Measurements from ENCODE around the gene CAD.

CAD gene

GRCh38 chr2:27245626-27246025 lies 28.5 kb downstream of the CAD start:
- Histone ChIP-seq H3K9ac (ENCODE audit: low read length) (no peak overlapping the region), H3K4me1 (ENCODE audit: control insufficient read depth, insufficient read depth, low read length) (peaks cover 4% of the 10 kb centered on the region), H3K36me3 (ENCODE audit: control insufficient read depth, insufficient read depth, low read length) (peaks cover 46% of the 10 kb centered on the region), H3K9me3 (ENCODE audit: control insufficient read depth, insufficient read depth, low read depth, low read length) (no peaks in the 10 kb centered on the region), H3K27me3 (ENCODE audit: control insufficient read depth, insufficient read depth, low read length) (no peaks in the 10 kb centered on the region), H3K27ac (ENCODE audit: low read depth, low read length) (no peak overlapping the region), H3K4me3 (ENCODE audit: low read depth, low read length) (no peak overlapping the region)

GRCh38 chr2:27247893-27248292 lies 30.7 kb downstream of the CAD start:
- Histone ChIP-seq H3K4me1 (ENCODE audit: control insufficient read depth, insufficient read depth, low read length) (peaks cover 9% of the 10 kb centered on the region), H3K27ac (ENCODE audit: low read depth, low read length) (no peak overlapping the region), H3K27me3 (ENCODE audit: control insufficient read depth, insufficient read depth, low read length) (peaks cover 5% of the 10 kb centered on the region), H3K9me3 (ENCODE audit: control insufficient read depth, insufficient read depth, low read depth, low read length) (no peaks in the 10 kb centered on the region), H3K4me3 (ENCODE audit: low read depth, low read length) (no peak overlapping the region), H3K36me3 (ENCODE audit: control insufficient read depth, insufficient read depth, low read length) (peaks cover 23% of the 10 kb centered on the region), H3K9ac (ENCODE audit: low read length) (no peak overlapping the region)

- H3K27ac ChIP-seq (ENCODE audit: low read depth, low read length), result no peak overlapping the region
- peaks cover 5% of the 10 kb centered on the region for H3K27me3 ChIP-seq (ENCODE audit: control insufficient read depth, insufficient read depth, low read length)
- no peak overlapping the region for H3K9ac ChIP-seq (ENCODE audit: low read length)
- H3K9me3 ChIP-seq (ENCODE audit: control insufficient read depth, insufficient read depth, low read depth, low read length), result no peaks in the 10 kb centered on the region
- H3K36me3 ChIP-seq (ENCODE audit: control insufficient read depth, insufficient read depth, low read length), result peaks cover 9% of the 10 kb centered on the region
- peaks cover 9% of the 10 kb centered on the region for H3K4me1 ChIP-seq (ENCODE audit: control insufficient read depth, insufficient read depth, low read length)
- H3K4me3 ChIP-seq (ENCODE audit: low read depth, low read length), result no peak overlapping the region
Measured at GRCh38 chr2:27249159-27249890, 32.2 kb downstream of the CAD start.

- no peaks in the 10 kb centered on the region for H3K9me3 ChIP-seq (ENCODE audit: control insufficient read depth, insufficient read depth, low read depth, low read length)
- H3K9ac ChIP-seq (ENCODE audit: low read length), result peak overlapping the region; percentile 29
- H3K36me3 ChIP-seq (ENCODE audit: control insufficient read depth, insufficient read depth, low read length), result peaks cover 3% of the 10 kb centered on the region; the same call in 1 of the 2 replicates
- peak overlapping the region; percentile 37 for H3K4me3 ChIP-seq (ENCODE audit: low read depth, low read length)
- no peak overlapping the region for H3K27ac ChIP-seq (ENCODE audit: low read depth, low read length)
- H3K4me1 ChIP-seq (ENCODE audit: control insufficient read depth, insufficient read depth, low read length), result peaks cover 9% of the 10 kb centered on the region
- peaks cover 5% of the 10 kb centered on the region for H3K27me3 ChIP-seq (ENCODE audit: control insufficient read depth, insufficient read depth, low read length)
Measured at GRCh38 chr2:27249891-27250651, 32.9 kb downstream of the CAD start.

DNA sequence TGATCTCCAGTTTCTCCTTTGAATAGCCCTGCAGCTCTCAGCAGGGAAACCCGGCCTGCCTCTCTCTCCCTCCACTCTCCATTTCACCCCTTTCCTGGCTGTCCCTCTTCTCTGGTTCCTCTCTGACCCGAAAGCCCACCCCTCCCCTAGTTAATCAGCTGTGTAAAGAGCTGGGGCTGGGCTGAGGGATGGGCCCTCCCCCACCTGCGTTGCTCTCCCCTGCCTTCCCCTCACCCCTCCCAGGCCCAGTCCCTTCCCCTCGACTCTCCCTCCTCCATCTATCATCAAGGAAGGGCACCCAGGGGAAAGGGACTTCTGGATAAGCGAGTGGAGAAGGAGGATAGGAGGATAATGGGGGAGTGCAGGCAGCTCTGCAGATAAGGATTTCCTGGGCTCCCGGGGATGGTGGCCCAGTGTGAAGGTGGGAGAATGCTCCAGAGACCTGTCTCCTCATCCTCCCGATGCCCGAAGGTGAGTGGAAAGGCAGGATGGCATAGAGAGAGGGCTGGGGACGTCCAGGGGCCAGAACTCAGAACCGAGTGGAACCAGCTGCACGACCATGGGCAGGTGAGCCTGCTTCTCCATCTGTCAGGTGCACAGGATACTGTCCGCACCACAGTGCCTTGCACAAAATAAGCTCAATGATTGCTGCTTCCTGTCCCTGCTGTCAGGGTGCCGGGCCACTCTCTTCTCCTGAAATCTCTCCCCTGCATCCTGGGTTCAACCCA lies 33.6 kb downstream of the CAD start:
- H3K9me3 ChIP-seq (ENCODE audit: control insufficient read depth, insufficient read depth, low read depth, low read length), result no peaks in the 10 kb centered on the region
- peak overlapping the region; percentile 37 for H3K4me3 ChIP-seq (ENCODE audit: low read depth, low read length)
- H3K4me1 ChIP-seq (ENCODE audit: control insufficient read depth, insufficient read depth, low read length), result peaks cover 9% of the 10 kb centered on the region
- H3K27ac ChIP-seq (ENCODE audit: low read depth, low read length), result no peak overlapping the region
- no peaks in the 10 kb centered on the region for H3K36me3 ChIP-seq (ENCODE audit: control insufficient read depth, insufficient read depth, low read length)
- peak overlapping the region; percentile 29 for H3K9ac ChIP-seq (ENCODE audit: low read length)
- H3K27me3 ChIP-seq (ENCODE audit: control insufficient read depth, insufficient read depth, low read length), result peaks cover 5% of the 10 kb centered on the region

DNA sequence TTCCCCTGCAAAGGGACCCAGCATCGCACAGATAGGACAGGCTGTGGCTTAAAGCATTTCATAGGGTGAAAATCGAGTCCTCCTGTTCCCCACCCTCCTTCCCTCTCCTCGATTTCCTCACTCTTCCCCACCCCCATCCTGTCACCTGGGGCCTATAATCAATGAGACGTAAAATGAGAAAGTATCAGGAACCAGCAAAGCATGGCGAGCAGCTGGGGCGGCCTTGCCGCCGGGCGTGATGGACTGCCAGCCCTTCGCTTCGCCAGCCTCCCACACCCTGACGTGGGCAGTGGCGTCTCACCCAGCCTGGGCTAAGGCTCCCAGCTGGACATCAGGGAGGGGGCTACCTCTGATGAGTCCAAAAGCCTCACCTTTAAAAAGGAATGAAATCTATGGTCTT lies 34.6 kb downstream of the CAD start:
- H3K27ac ChIP-seq (ENCODE audit: low read depth, low read length), result no peak overlapping the region
- no peak overlapping the region for H3K9ac ChIP-seq (ENCODE audit: low read length)
- peaks cover 12% of the 10 kb centered on the region for H3K27me3 ChIP-seq (ENCODE audit: control insufficient read depth, insufficient read depth, low read length)
- H3K4me1 ChIP-seq (ENCODE audit: control insufficient read depth, insufficient read depth, low read length), result peaks cover 9% of the 10 kb centered on the region
- no peaks in the 10 kb centered on the region for H3K36me3 ChIP-seq (ENCODE audit: control insufficient read depth, insufficient read depth, low read length)
- no peak overlapping the region for H3K4me3 ChIP-seq (ENCODE audit: low read depth, low read length)
- no peaks in the 10 kb centered on the region for H3K9me3 ChIP-seq (ENCODE audit: control insufficient read depth, insufficient read depth, low read depth, low read length)

DNA sequence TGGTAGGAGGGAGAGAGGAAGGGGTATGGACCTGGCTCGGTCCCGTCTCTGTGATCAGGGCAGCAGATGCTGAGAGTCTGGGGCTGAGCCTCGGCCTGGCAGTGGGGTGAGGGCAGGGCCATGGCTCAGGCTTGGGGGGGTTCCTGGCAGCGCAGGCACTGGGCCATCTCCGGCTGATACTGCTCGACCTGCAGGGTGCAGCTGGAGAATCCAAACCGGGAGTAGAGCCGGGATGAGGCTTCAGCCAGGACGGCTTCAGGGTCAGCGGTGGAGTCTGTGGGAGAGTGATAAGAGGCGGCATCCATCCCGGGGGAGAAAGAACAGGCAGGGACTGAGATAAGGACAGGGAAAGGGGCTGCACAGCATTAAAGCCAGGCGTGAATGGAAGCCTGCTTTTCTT lies 38.0 kb downstream of the CAD start:
- Histone ChIP-seq H3K36me3 (ENCODE audit: control insufficient read depth, insufficient read depth, low read length) (no peaks in the 10 kb centered on the region), H3K4me3 (ENCODE audit: low read depth, low read length) (no peak overlapping the region), H3K27ac (ENCODE audit: low read depth, low read length) (no peak overlapping the region), H3K27me3 (ENCODE audit: control insufficient read depth, insufficient read depth, low read length) (peaks cover 38% of the 10 kb centered on the region), H3K9ac (ENCODE audit: low read length) (no peak overlapping the region), H3K9me3 (ENCODE audit: control insufficient read depth, insufficient read depth, low read depth, low read length) (no peaks in the 10 kb centered on the region), H3K4me1 (ENCODE audit: control insufficient read depth, insufficient read depth, low read length) (peaks cover 9% of the 10 kb centered on the region)

DNA sequence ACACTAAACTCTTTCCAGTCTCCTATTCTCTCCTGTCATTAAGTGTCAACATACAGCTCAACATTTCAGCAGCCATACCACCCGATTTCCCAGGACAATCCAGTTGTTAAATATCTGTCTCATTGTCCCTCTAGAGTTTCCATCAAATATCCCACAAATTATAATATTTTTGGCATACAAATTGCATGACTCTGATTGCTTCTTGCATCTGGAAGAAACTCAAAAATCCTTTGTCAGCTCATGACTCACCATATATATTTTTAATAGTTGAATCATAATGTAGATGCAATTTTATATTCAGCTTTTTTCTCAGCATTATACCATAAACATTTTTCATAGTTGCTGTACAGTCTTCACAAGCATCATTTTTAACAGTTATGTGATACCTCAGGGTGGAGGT lies 38.5 kb downstream of the CAD start:
- Histone ChIP-seq H3K27me3 (ENCODE audit: control insufficient read depth, insufficient read depth, low read length) (peaks cover 43% of the 10 kb centered on the region), H3K36me3 (ENCODE audit: control insufficient read depth, insufficient read depth, low read length) (no peaks in the 10 kb centered on the region), H3K4me3 (ENCODE audit: low read depth, low read length) (no peak overlapping the region), H3K27ac (ENCODE audit: low read depth, low read length) (no peak overlapping the region), H3K9me3 (ENCODE audit: control insufficient read depth, insufficient read depth, low read depth, low read length) (no peaks in the 10 kb centered on the region), H3K4me1 (ENCODE audit: control insufficient read depth, insufficient read depth, low read length) (peaks cover 5% of the 10 kb centered on the region), H3K9ac (ENCODE audit: low read length) (no peak overlapping the region)

DNA sequence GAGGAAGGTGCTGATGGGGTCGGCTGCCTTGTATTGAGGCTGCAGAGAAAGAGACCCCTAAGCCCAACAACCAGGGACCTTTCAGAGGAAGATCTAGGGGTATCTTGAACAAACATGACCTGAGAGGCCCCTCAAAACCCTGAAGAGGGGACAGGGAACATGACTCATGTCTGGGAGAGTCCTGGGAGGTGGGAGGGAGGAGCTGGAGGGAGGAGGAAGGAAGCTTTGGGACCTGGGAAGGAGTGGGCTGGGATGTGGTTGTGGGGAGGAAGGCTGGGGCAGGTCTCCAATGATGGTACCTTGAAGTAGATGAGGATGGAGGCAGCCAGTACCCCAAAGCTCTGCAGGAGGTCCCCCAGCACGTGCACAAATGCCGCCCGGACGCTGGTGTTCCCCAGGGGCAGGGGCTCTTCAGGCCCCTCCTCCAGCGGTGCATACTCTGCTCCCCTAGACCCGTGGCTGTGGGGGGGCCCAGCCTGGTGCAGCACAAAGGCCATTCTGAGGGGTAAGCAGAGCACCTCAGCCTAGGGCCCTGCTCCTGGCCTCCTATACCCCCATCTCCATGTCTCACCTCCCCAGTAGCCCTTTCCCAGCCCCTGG lies 39.8 kb downstream of the CAD start:
- peaks cover 50% of the 10 kb centered on the region for H3K27me3 ChIP-seq (ENCODE audit: control insufficient read depth, insufficient read depth, low read length)
- H3K36me3 ChIP-seq (ENCODE audit: control insufficient read depth, insufficient read depth, low read length), result no peaks in the 10 kb centered on the region

GRCh38 chr2:27258051-27258450 lies 40.9 kb downstream of the CAD start:
- Histone ChIP-seq H3K27me3 (ENCODE audit: control insufficient read depth, insufficient read depth, low read length) (peaks cover 61% of the 10 kb centered on the region), H3K9ac (ENCODE audit: low read length) (no peak overlapping the region)

More for the DNA sequence above, 39.8 kb downstream of the CAD start:
- no peaks in the 10 kb centered on the region for H3K9me3 ChIP-seq (ENCODE audit: control insufficient read depth, insufficient read depth, low read depth, low read length)
- H3K9ac ChIP-seq (ENCODE audit: low read length), result no peak overlapping the region
- H3K27ac ChIP-seq (ENCODE audit: low read depth, low read length), result no peak overlapping the region
- H3K4me3 ChIP-seq (ENCODE audit: low read depth, low read length), result no peak overlapping the region
- H3K4me1 ChIP-seq (ENCODE audit: control insufficient read depth, insufficient read depth, low read length), result 0 out of 2 replicates have a peak, but pooled peaks cover 6% of the 10 kb centered on the region

More at GRCh38 chr2:27258051-27258450, 40.9 kb downstream of the CAD start:
- H3K4me1 ChIP-seq (ENCODE audit: control insufficient read depth, insufficient read depth, low read length), result 0 out of 2 replicates have a peak, but pooled peaks cover 6% of the 10 kb centered on the region
- no peak overlapping the region for H3K4me3 ChIP-seq (ENCODE audit: low read depth, low read length)
- H3K27ac ChIP-seq (ENCODE audit: low read depth, low read length), result no peak overlapping the region
- H3K36me3 ChIP-seq (ENCODE audit: control insufficient read depth, insufficient read depth, low read length), result no peaks in the 10 kb centered on the region
- H3K9me3 ChIP-seq (ENCODE audit: control insufficient read depth, insufficient read depth, low read depth, low read length), result no peaks in the 10 kb centered on the region

Data from HUES6 (cell line).